Cardiac muscle cell (in vitro differentiated cells and primary cell): ENCODE data around the gene CYFIP1. TPM values are rescaled to one million over a fixed set of nuclear protein-coding genes. Genes with fewer than 3 reads are reported as not detected.

ENCODE experiments used
- DNase-seq, 2 donors: peaks; one replicate each; pipeline versions ENCODE4 v3.0.0 to v3.0.0-alpha.2; 2010 to 2017; ENCODE audit warnings: low read depth in 1 of 2, low spot score in 1 of 2
- H3K27ac ChIP-seq: fragments of 200-600 bp; sonication (generic); 2 replicates; pipeline ENCODE4 v1.5.1; 2016
- H3K27me3 ChIP-seq: fragments of 200-600 bp; sonication (generic); 2 replicates; pipeline ENCODE4 v1.6.0; 2016; ENCODE audit warnings: control low read depth
- H3K36me3 ChIP-seq: fragments of 200-600 bp; sonication (generic); 2 replicates; pipeline ENCODE4 v1.5.1; 2016; ENCODE audit warnings: control low read depth
- H3K4me1 ChIP-seq: fragments of 200-600 bp; sonication (generic); 2 replicates; pipeline ENCODE4 v1.8.1; 2017; ENCODE audit warnings: low read depth, mild to moderate bottlenecking, mixed run types
- H3K4me3 ChIP-seq: fragments of 200-600 bp; sonication (generic); 2 replicates; pipeline ENCODE4 v1.5.1; 2016; ENCODE audit warnings: mild to moderate bottlenecking
- H3K9me3 ChIP-seq: fragments of 200-600 bp; sonication (generic); 2 replicates; pipeline ENCODE4 v1.5.1; 2017; ENCODE audit warnings: low read depth, mild to moderate bottlenecking, control low read depth
- CTCF ChIP-seq: IDR thresholded peaks from 2 replicates; pipeline ENCODE4 v1.5.1; 2012; ENCODE audit warnings: low read depth, mild to moderate bottlenecking, low read length
- polyA plus RNA-seq: library from polyadenylated mRNA; unstranded; fragments of >200 nt; fragmentation: Nextera tagmentation; extraction: Ambion mirVana; gene quantifications from 2 replicates; pipeline ENCODE4 v1.2.1, GENCODE V29; 2016
- total RNA-seq: library from RNA; depleted of rRNA; stranded (reverse); fragments of >200 nt; gene quantifications from 2 replicates; pipeline ENCODE4 v1.2.3, GENCODE V29; 2016

Gene CYFIP1
- total and polyA plus RNA-seq, 2 experiments from 2014 or later = 32.9 to 38.7 TPM

DNA sequence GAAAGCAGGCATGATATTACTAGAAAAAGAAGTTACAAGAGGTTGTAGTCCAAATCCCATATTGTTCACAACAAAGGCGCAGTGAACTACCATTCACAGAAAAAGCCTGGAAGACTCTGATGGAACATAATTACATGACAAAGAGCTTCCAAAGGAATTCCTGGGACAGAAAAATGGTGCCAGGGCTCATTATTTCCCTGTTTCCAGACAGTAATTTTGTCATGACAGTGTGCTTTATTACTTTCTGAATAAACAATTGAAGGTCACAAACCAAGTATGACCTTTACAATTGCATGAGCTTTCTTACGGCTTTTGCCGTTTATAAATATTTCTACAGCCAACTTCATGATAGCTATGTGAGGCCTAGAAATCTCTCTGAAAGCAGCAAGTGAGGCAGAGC, 61.0 kb downstream of the CYFIP1 start:
- Histone ChIP-seq H3K27me3 (no peaks in the 10 kb centered on the region), H3K36me3 (no peaks in the 10 kb centered on the region), H3K4me3 (no peak overlapping the region), H3K27ac (no peak overlapping the region), H3K9me3 (no peaks in the 10 kb centered on the region), H3K4me1 (no peaks in the 10 kb centered on the region)
- DNase-seq = no peak
- no peak for TF ChIP-seq CTCF

DNA sequence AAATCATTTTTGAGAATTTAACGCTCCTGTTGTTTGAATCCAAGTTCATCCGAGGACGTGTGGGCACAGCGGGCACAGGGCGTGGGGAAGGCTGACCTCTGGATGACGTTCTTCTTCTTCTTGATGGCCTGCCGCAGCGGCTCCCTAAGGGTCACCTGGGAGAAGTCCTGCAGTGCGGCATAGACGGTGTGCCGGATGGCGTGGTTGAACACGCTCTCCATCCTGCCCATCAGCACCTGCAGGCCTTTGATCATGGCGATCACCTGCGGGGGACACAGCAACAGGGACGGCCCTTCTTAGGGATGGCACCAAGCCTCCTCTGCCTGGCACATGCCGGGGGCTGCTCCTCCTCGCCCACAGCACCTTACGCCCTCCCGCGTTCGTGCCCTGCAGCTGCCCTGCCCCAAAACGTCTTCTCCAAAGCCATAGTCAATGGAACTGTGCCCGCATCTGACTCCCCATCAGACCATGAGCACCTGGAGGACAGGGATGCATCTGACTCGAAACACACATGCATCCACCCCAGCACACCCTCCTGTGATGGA, 61.5 kb downstream of the CYFIP1 start:
- H3K27ac ChIP-seq = no peak overlapping the region
- no peak for TF ChIP-seq CTCF
- no peaks in the 10 kb centered on the region for H3K27me3 ChIP-seq
- no peak for DNase-seq
- no peaks in the 10 kb centered on the region for H3K4me1 ChIP-seq
- H3K36me3 ChIP-seq = no peaks in the 10 kb centered on the region
- no peak overlapping the region for H3K4me3 ChIP-seq
- no peaks in the 10 kb centered on the region for H3K9me3 ChIP-seq

GRCh38 chr15:22918056-22918455, 62.1 kb downstream of the CYFIP1 start:
- no peaks in the 10 kb centered on the region for H3K36me3 ChIP-seq

GRCh38 chr15:22917556-22917955, 62.6 kb downstream of the CYFIP1 start:
- Histone ChIP-seq H3K4me1 (no peaks in the 10 kb centered on the region), H3K27me3 (no peaks in the 10 kb centered on the region), H3K4me3 (no peak overlapping the region), H3K9me3 (no peaks in the 10 kb centered on the region), H3K36me3 (peaks cover 4% of the 10 kb centered on the region), H3K27ac (no peak overlapping the region)
- no peak for DNase-seq
- TF ChIP-seq CTCF = no peak

More at GRCh38 chr15:22918056-22918455, 62.1 kb downstream of the CYFIP1 start:
- Histone ChIP-seq H3K27me3 (no peaks in the 10 kb centered on the region), H3K4me1 (no peaks in the 10 kb centered on the region), H3K9me3 (no peaks in the 10 kb centered on the region), H3K4me3 (no peak overlapping the region), H3K27ac (no peak overlapping the region)
- DNase-seq = no peak
- TF ChIP-seq CTCF = no peak

DNA sequence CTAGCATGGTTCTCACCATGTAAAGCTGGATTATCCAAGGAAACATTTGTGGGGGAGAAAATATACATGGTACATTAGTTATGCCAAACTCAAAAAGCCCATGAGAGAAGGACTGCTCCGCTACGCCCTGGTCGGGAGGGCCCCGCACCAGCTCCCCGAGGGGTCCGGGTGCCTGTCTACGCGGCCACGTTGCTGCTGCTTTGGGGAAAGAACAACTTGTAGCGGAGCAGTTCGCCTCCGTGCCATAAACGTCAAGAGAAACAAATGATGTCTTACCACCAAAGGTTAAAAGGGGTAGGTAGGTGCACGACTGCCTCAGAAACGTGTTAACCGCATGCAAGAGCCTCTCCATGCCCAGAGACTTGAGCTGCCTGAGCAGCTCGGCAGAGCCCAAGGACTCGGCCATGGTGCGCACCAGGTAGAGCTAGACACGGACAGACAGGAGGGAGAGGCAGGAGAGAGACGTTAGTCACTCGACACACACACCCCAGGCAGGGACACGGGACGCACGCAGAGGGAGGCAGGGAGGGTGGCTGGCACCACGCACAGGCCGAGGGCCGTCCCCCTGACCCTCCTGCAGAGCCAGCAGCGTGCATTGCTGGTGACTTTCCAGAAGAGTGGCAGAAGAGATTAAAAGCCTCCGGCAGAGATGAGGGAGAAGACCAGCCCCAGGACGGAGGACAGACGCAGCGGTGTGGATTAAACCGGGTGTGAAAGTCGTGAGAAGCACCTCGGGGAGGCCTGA, 63.4 kb downstream of the CYFIP1 start:
- H3K36me3 ChIP-seq = peaks cover 11% of the 10 kb centered on the region
- no peak overlapping the region for H3K27ac ChIP-seq
- no peaks in the 10 kb centered on the region for H3K4me1 ChIP-seq
- no peak for TF ChIP-seq CTCF
- H3K27me3 ChIP-seq = no peaks in the 10 kb centered on the region
- DNase-seq = no peak
- no peaks in the 10 kb centered on the region for H3K9me3 ChIP-seq
- no peak overlapping the region for H3K4me3 ChIP-seq
